Mesenchymal stem cell (in vitro differentiated cells and primary cell): ENCODE results near the gene PIAS4.
A peak's percentile ranks its signal among the peaks of the same experiment; 100 is the strongest.

Source experiments
- DNase-seq: peaks from one replicate; pipeline ENCODE4 v3.0.0-alpha.2; 2013
- H2AFZ ChIP-seq: one replicate; pipeline ENCODE4 v1.6.1; 2013; ENCODE audit warnings: low read depth, mild to moderate bottlenecking, control low read depth, inconsistent platforms, low read length, moderate library complexity
- H2AK5ac ChIP-seq: 2 replicates; pipeline ENCODE4 v1.6.1; 2013; ENCODE audit warnings: low read length, moderate library complexity, mild to moderate bottlenecking, inconsistent platforms; ENCODE audit not compliant: severe bottlenecking
- H2BK120ac ChIP-seq: one replicate; pipeline ENCODE4 v1.6.1; 2013; ENCODE audit warnings: low read depth, mild to moderate bottlenecking, inconsistent platforms, low read length, moderate library complexity
- H2BK12ac ChIP-seq, 2 experiments: one replicate each; pipeline ENCODE4 v1.6.1; 2013; ENCODE audit warnings: inconsistent platforms in 2 of 2, low read length in 2 of 2, mild to moderate bottlenecking in 2 of 2, moderate library complexity in 2 of 2, control low read depth in 1 of 2
- H2BK15ac ChIP-seq: one replicate; pipeline ENCODE4 v1.6.1; 2013; ENCODE audit warnings: mild to moderate bottlenecking, low read depth, inconsistent platforms; ENCODE audit not compliant: poor library complexity, severe bottlenecking
- H2BK5ac ChIP-seq: 2 replicates; pipeline ENCODE4 v1.6.1; 2013; ENCODE audit warnings: low read depth, mild to moderate bottlenecking, low read length, control low read depth, inconsistent platforms; ENCODE audit not compliant: poor library complexity, severe bottlenecking
- H3K14ac ChIP-seq, 2 experiments: one replicate each; pipeline ENCODE4 v1.6.1; 2013; ENCODE audit warnings: inconsistent platforms in 2 of 2, low read length in 2 of 2, control low read depth in 1 of 2, mild to moderate bottlenecking in 1 of 2, moderate library complexity in 1 of 2
- H3K18ac ChIP-seq, 2 experiments: one replicate each; pipeline ENCODE4 v1.6.1; 2013; ENCODE audit warnings: inconsistent platforms in 2 of 2, low read length in 2 of 2, control low read depth in 1 of 2, low read depth in 1 of 2, mild to moderate bottlenecking in 1 of 2
- H3K23ac ChIP-seq, 2 experiments: one replicate each; pipeline ENCODE4 v1.6.1; 2013; ENCODE audit warnings: inconsistent platforms in 2 of 2, low read length in 2 of 2, mild to moderate bottlenecking in 2 of 2, moderate library complexity in 2 of 2, control low read depth in 1 of 2
- H3K27ac ChIP-seq: 2 replicates; pipeline ENCODE4 v1.5.1; 2013; ENCODE audit warnings: mild to moderate bottlenecking, moderate library complexity, low read length, control low read depth, inconsistent platforms; ENCODE audit not compliant: poor library complexity, severe bottlenecking
- H3K27me3 ChIP-seq, 2 experiments: 2 replicates each; pipeline versions ENCODE4 v1.6.1 to v1.7.0; 2013; ENCODE audit warnings: low read length in 2 of 2, mild to moderate bottlenecking in 2 of 2, moderate library complexity in 2 of 2, control low read depth in 1 of 2, inconsistent platforms in 1 of 2; ENCODE audit not compliant: control insufficient read depth in 1 of 2, insufficient read depth in 1 of 2
- H3K36me3 ChIP-seq, 2 experiments: 2 replicates each; pipeline versions ENCODE4 v1.6.1 to v1.7.0; 2013; ENCODE audit warnings: low read length in 2 of 2, control low read depth in 1 of 2, inconsistent platforms in 1 of 2, low read depth in 1 of 2, mild to moderate bottlenecking in 1 of 2; ENCODE audit not compliant: insufficient read depth in 2 of 2, control insufficient read depth in 1 of 2
- H3K4ac ChIP-seq, 2 experiments: one replicate each; pipeline ENCODE4 v1.6.1; 2013; ENCODE audit warnings: inconsistent platforms in 2 of 2, low read length in 2 of 2, mild to moderate bottlenecking in 2 of 2, moderate library complexity in 2 of 2, control low read depth in 1 of 2, low read depth in 1 of 2
- H3K4me1 ChIP-seq: 2 replicates; pipeline ENCODE4 v1.6.1; 2013; ENCODE audit warnings: low read depth, low read length, control low read depth; ENCODE audit not compliant: control insufficient read depth, insufficient read depth
- H3K4me2 ChIP-seq: 2 replicates; pipeline ENCODE4 v1.6.1; 2013; ENCODE audit warnings: low read length, mild to moderate bottlenecking, inconsistent platforms; ENCODE audit not compliant: poor library complexity, severe bottlenecking
- H3K4me3 ChIP-seq, 2 experiments: 2 replicates each; pipeline versions ENCODE4 v1.5.1 to v1.7.0; 2013; ENCODE audit warnings: low read length in 2 of 2, mild to moderate bottlenecking in 2 of 2, control low read depth in 1 of 2, low read depth in 1 of 2; ENCODE audit not compliant: insufficient read depth in 1 of 2
- H3K79me1 ChIP-seq: replicated peaks from 2 replicates; pipeline ENCODE4 v1.6.1; 2013; ENCODE audit warnings: mild to moderate bottlenecking, control low read depth, low read length, inconsistent platforms; ENCODE audit not compliant: poor library complexity, severe bottlenecking
- H3K9ac ChIP-seq: 2 replicates; pipeline ENCODE4 v1.7.0; 2013; ENCODE audit warnings: mild to moderate bottlenecking, low read length, moderate library complexity
- H3K9me3 ChIP-seq: 2 replicates; pipeline ENCODE4 v1.7.0; 2013; ENCODE audit warnings: mild to moderate bottlenecking, low read length; ENCODE audit not compliant: control insufficient read depth
- H4K8ac ChIP-seq: one replicate; pipeline ENCODE4 v1.6.1; 2013; ENCODE audit warnings: inconsistent platforms, mild to moderate bottlenecking, low read length, moderate library complexity
- H4K91ac ChIP-seq: one replicate; pipeline ENCODE4 v1.6.1; 2013; ENCODE audit warnings: mild to moderate bottlenecking, low read length, inconsistent platforms
- WGBS: methylation state at CpG from one replicate; pipeline ENCODE4 v1.1.7; 2013; ENCODE audit warnings: mixed read lengths; 5-methylcytosine and 5-hydroxymethylcytosine counted together

PIAS4 gene

GRCh38 chr19:4015705-4016402 is 8.3 kb downstream of the PIAS4 start:
- Histone ChIP-seq H3K9me3 (no peaks in the 10 kb centered on the region), H2BK12ac (peak overlapping the region; percentile 11 to 32), H3K79me1 (peaks cover 54% of the 10 kb centered on the region), H3K23ac (no peak overlapping the region), H3K27ac (no peak overlapping the region), H3K36me3 (peaks cover 38 to 89% of the 10 kb centered on the region in 2 experiments), H3K14ac (no peak overlapping the region), H3K18ac (peak overlapping the region; percentile 45 to 86), H3K4me2 (peak overlapping the region; percentile 5), H4K91ac (peak overlapping the region; percentile 66), H3K4ac (peak overlapping the region in 1 of 2 experiments; percentile 37), H3K4me3 (no peak overlapping the region), H3K4me1 (peaks cover 45% of the 10 kb centered on the region), H2BK120ac (no peak overlapping the region), H3K9ac (no peak overlapping the region), H2BK15ac (no peak overlapping the region), H3K27me3 (no peaks in the 10 kb centered on the region), H4K8ac (peak overlapping the region; percentile 45), H2AFZ (no peak overlapping the region), H2AK5ac (no peak overlapping the region), H2BK5ac (no peak overlapping the region)
- WGBS = 40% methylated on average over 37 of the region's 37 CpGs
- DNase-seq = peak; percentile 30

GRCh38 chr19:4016486-4016885 is 8.9 kb downstream of the PIAS4 start:
- no peak overlapping the region for H3K27ac ChIP-seq
- H2AK5ac ChIP-seq = no peak overlapping the region
- no peak overlapping the region for H2BK120ac ChIP-seq
- WGBS = 94% methylated on average over 12 of the region's 12 CpGs
- H3K18ac ChIP-seq = no peak overlapping the region
- H2BK15ac ChIP-seq = no peak overlapping the region
- no peak overlapping the region for H3K4ac ChIP-seq
- no peaks in the 10 kb centered on the region for H3K9me3 ChIP-seq
- H3K4me1 ChIP-seq = peaks cover 41% of the 10 kb centered on the region
- DNase-seq = no peak
- no peak overlapping the region for H3K4me3 ChIP-seq
- no peak overlapping the region for H3K4me2 ChIP-seq
- no peaks in the 10 kb centered on the region for H3K27me3 ChIP-seq
- H4K8ac ChIP-seq = no peak overlapping the region
- peak overlapping the region in 1 of 2 experiments; percentile 11 for H2BK12ac ChIP-seq
- H3K79me1 ChIP-seq = peaks cover 51% of the 10 kb centered on the region
- no peak overlapping the region for H3K9ac ChIP-seq
- no peak overlapping the region for H2AFZ ChIP-seq
- no peak overlapping the region for H2BK5ac ChIP-seq
- no peak overlapping the region for H3K23ac ChIP-seq
- peaks cover 38 to 85% of the 10 kb centered on the region in 2 experiments for H3K36me3 ChIP-seq
- H3K14ac ChIP-seq = no peak overlapping the region
- peak overlapping the region; percentile 66 for H4K91ac ChIP-seq

GRCh38 chr19:4016903-4017638 is 9.5 kb downstream of the PIAS4 start:
- no peak overlapping the region for H2BK15ac ChIP-seq

GRCh38 chr19:4018140-4018613 is 10.6 kb downstream of the PIAS4 start:
- Histone ChIP-seq H3K27me3 (no peaks in the 10 kb centered on the region), H3K23ac (no peak overlapping the region), H3K18ac (no peak overlapping the region), H3K4me2 (no peak overlapping the region), H3K9me3 (no peaks in the 10 kb centered on the region), H3K14ac (no peak overlapping the region), H2BK5ac (no peak overlapping the region), H2BK12ac (no peak overlapping the region), H3K79me1 (peaks cover 47% of the 10 kb centered on the region), H4K91ac (no peak overlapping the region), H2AFZ (no peak overlapping the region), H3K9ac (no peak overlapping the region), H2AK5ac (no peak overlapping the region), H2BK120ac (no peak overlapping the region), H3K4me1 (peaks cover 37% of the 10 kb centered on the region), H2BK15ac (no peak overlapping the region), H3K36me3 (peaks cover 35 to 72% of the 10 kb centered on the region in 2 experiments), H3K4ac (no peak overlapping the region), H3K4me3 (no peak overlapping the region), H4K8ac (no peak overlapping the region), H3K27ac (no peak overlapping the region)
- no peak for DNase-seq
- WGBS = 98% methylated on average over 19 of the region's 22 CpGs

More at GRCh38 chr19:4016903-4017638, 9.5 kb downstream of the PIAS4 start:
- H3K79me1 ChIP-seq = peaks cover 51% of the 10 kb centered on the region
- no peak overlapping the region for H2AK5ac ChIP-seq
- H3K14ac ChIP-seq = no peak overlapping the region
- no peak overlapping the region for H4K91ac ChIP-seq
- no peak overlapping the region for H3K4ac ChIP-seq
- H3K9ac ChIP-seq = no peak overlapping the region
- no peak overlapping the region for H2BK120ac ChIP-seq
- H3K36me3 ChIP-seq = peaks cover 40 to 83% of the 10 kb centered on the region in 2 experiments
- DNase-seq = no peak
- no peak overlapping the region for H3K18ac ChIP-seq
- whole genome bisulfite sequencing = 96% methylated on average over 15 of the region's 15 CpGs
- no peak overlapping the region for H2BK5ac ChIP-seq
- H3K9me3 ChIP-seq = no peaks in the 10 kb centered on the region
- no peak overlapping the region for H3K27ac ChIP-seq
- H3K4me1 ChIP-seq = peaks cover 39% of the 10 kb centered on the region
- no peak overlapping the region for H3K4me3 ChIP-seq
- H2AFZ ChIP-seq = no peak overlapping the region
- no peak overlapping the region for H4K8ac ChIP-seq
- H3K23ac ChIP-seq = no peak overlapping the region
- H3K27me3 ChIP-seq = no peaks in the 10 kb centered on the region
- H2BK12ac ChIP-seq = no peak overlapping the region
- H3K4me2 ChIP-seq = no peak overlapping the region
